RWPE2 (cell line): ENCODE data around the gene CHMP3.

Source experiments
- ATAC-seq: fragments of 200-7000 bp; cut with Tn5 transposase; 3 replicates; pipeline ENCODE4 v1.9.1; 2021; ENCODE audit warnings: low read depth
- DNase-seq: peaks from one replicate; pipeline ENCODE4 v3.0.0-alpha.2; 2020; ENCODE audit warnings: low spot score
- H3K27ac ChIP-seq: fragments of 450-650 bp; 2 replicates; pipeline ENCODE4 v1.5.1; 2017; ENCODE audit warnings: mild to moderate bottlenecking; ENCODE audit not compliant: poor library complexity, severe bottlenecking
- H3K27me3 ChIP-seq: fragments of 250-450 bp; sonication (Bioruptor Pico); 2 replicates; pipeline ENCODE4 v1.5.1; 2021; ENCODE audit warnings: mild to moderate bottlenecking, moderate library complexity; ENCODE audit not compliant: insufficient read depth, poor library complexity, severe bottlenecking
- H3K36me3 ChIP-seq: fragments of 250-450 bp; sonication (Bioruptor Pico); 2 replicates; pipeline ENCODE4 v1.5.1; 2020; ENCODE audit warnings: low read depth, mild to moderate bottlenecking, moderate library complexity
- H3K4me1 ChIP-seq: fragments of 250-450 bp; sonication (Bioruptor Pico); 2 replicates; pipeline ENCODE4 v1.5.1; 2021; ENCODE audit warnings: mild to moderate bottlenecking, moderate library complexity; ENCODE audit not compliant: insufficient read depth, poor library complexity, severe bottlenecking
- H3K4me3 ChIP-seq: fragments of 250-450 bp; sonication (Bioruptor Pico); 2 replicates; pipeline ENCODE4 v1.5.1; 2021; ENCODE audit warnings: mild to moderate bottlenecking, moderate library complexity; ENCODE audit not compliant: severe bottlenecking
- H3K9me3 ChIP-seq: fragments of 250-450 bp; sonication (Bioruptor Pico); 2 replicates; pipeline ENCODE4 v1.5.1; 2021; ENCODE audit warnings: mild to moderate bottlenecking, moderate library complexity; ENCODE audit not compliant: severe bottlenecking
- CTCF ChIP-seq: fragments of 450-650 bp; IDR thresholded peaks from one replicate; pipeline ENCODE4 v1.5.1; 2017; ENCODE audit warnings: mild to moderate bottlenecking, moderate library complexity; ENCODE audit not compliant: poor library complexity, severe bottlenecking

Gene CHMP3

GRCh38 chr2:86455181-86455580 lies 108.1 kb downstream of the CHMP3 start:
- peaks cover 13% of the 10 kb centered on the region for H3K4me1 ChIP-seq
- peaks cover 81% of the 10 kb centered on the region for H3K36me3 ChIP-seq
- TF ChIP-seq CTCF: no peak
- no peak overlapping the region for H3K4me3 ChIP-seq
- H3K9me3 ChIP-seq: no peaks in the 10 kb centered on the region
- ATAC-seq (no peak), DNase-seq (no peak)
- no peaks in the 10 kb centered on the region for H3K27me3 ChIP-seq
- no peak overlapping the region for H3K27ac ChIP-seq

GRCh38 chr2:86454238-86454637 lies 109.0 kb downstream of the CHMP3 start:
- ATAC-seq (peak; percentile 36; the same call in 2 of the 3 replicates), DNase-seq (no peak)
- peaks cover 84% of the 10 kb centered on the region for H3K36me3 ChIP-seq
- TF ChIP-seq CTCF: no peak
- no peaks in the 10 kb centered on the region for H3K27me3 ChIP-seq
- H3K9me3 ChIP-seq: no peaks in the 10 kb centered on the region
- peak overlapping the region; percentile 48 for H3K27ac ChIP-seq
- H3K4me1 ChIP-seq: peaks cover 13% of the 10 kb centered on the region
- no peak overlapping the region for H3K4me3 ChIP-seq

GRCh38 chr2:86453836-86454235 lies 109.4 kb downstream of the CHMP3 start:
- Histone ChIP-seq H3K27ac (peak overlapping the region; percentile 48), H3K36me3 (peaks cover 88% of the 10 kb centered on the region), H3K9me3 (no peaks in the 10 kb centered on the region), H3K4me1 (peaks cover 13% of the 10 kb centered on the region), H3K4me3 (no peak overlapping the region), H3K27me3 (no peaks in the 10 kb centered on the region)
- no peak for TF ChIP-seq CTCF
- ATAC-seq: peak; percentile 86
- DNase-seq: no peak
